Measurements from ENCODE around the gene UBA3.

Gene UBA3

DNA sequence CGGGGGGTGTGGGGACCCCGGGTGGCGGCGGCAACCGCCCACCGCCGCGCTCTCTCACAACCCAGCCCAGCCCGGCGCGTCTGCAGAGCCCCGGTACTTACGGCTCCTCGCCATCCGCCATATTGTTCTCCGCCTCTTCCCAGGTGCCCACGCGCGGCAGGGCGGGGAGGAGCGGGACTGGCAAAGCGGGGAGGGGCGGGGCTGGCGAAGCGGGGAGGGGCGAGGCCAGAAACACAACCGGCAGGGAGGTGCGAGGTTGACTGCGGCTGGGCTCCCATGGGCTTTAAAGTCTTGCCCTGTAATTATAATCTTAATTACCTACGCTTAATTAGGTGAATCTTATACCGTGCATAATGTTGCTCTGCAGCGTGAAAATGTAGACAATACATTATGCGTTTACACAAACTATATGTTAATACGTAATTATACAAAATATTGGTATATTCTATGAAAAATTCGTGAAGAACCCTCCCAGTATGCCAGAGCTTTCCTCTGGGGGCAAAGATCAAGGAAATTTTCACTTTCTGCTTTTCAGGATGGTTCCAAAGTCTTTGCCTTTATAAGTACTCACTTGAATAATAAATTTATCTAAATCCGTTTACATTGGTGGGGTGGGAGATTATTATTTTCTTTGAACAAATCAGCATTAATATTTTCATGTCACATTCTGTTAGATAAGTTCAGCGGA, at the start of gene UBA3:
UBA3 (minus strand) TSS at position 133 of the 688 bp plus-strand sequence; CDS start at position 121, 12 bp downstream.
- DNase-seq (ENCODE audit: low read depth): peak; percentile 85

GRCh38 chr3:69129531-69129930, 49.4 kb upstream of the UBA3 start:
- DNase-seq (ENCODE audit: low read depth): no peak

GRCh38 chr3:69128509-69128908, 48.3 kb upstream of the UBA3 start:
- DNase-seq (ENCODE audit: low read depth): no peak

- no peak for DNase-seq (ENCODE audit: low read depth)
These were observed 46.8 kb upstream of the UBA3 start for GRCh38 chr3:69126999-69127398.

GRCh38 chr3:69126216-69126615, 46.1 kb upstream of the UBA3 start:
- no peak for DNase-seq (ENCODE audit: low read depth)

GRCh38 chr3:69122403-69122802, 42.2 kb upstream of the UBA3 start, which contains the start of gene LMOD3:
LMOD3 (minus strand) TSS chr3:69122595; CDS start chr3:69122386, 209 bp downstream.
- DNase-seq (ENCODE audit: low read depth): no peak

- DNase-seq (ENCODE audit: low read depth): no peak
These were observed 41.8 kb upstream of the UBA3 start for GRCh38 chr3:69121950-69122349.

DNA sequence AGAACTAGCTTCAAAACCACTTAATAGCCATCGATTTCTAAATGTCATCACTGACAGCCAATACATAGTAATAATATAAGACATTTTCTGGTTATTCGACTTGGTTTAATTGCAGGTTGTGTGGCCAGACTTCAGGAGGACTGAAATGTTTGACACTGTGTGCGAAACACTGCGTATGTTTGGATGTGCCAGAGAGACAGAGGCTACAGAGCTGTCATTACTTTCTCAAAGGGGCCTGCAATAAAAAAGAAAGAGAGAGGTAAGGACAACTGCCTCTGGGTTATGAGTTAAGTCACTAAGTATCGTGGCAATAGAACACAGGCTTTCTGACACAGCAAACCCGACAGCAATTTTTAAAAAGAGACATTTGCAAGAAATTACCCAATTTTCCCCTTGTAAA, 41.3 kb upstream of the UBA3 start:
- no peak for DNase-seq (ENCODE audit: low read depth)

- peak; percentile 79 for DNase-seq (ENCODE audit: low read depth)
These were observed 40.8 kb upstream of the UBA3 start for GRCh38 chr3:69120879-69121464.

GRCh38 chr3:69119681-69120080, 39.5 kb upstream of the UBA3 start:
- DNase-seq (ENCODE audit: low read depth): no peak

- DNase-seq (ENCODE audit: low read depth): no peak
These were observed 39.0 kb upstream of the UBA3 start for GRCh38 chr3:69119138-69119537.

DNA sequence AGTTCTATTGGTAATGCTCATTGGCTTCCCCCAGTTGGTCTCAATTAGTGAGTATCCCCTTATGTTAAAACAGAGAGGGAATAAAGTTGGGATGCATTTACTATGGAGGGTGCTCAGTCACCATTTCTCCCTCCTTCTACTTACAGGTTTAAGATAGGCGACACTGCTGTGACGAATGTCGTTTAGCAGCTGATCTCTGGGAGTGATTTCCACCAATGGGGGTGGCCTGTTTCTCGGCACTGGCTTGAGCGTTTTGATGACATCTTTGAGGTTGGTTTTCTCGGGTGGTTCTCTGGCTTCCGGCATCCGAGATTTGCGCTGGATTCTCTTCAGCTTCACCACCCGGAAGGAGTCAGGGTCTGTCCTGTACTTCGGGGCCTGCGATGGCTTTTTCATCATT, 38.4 kb upstream of the UBA3 start:
- DNase-seq (ENCODE audit: low read depth): no peak

DNA sequence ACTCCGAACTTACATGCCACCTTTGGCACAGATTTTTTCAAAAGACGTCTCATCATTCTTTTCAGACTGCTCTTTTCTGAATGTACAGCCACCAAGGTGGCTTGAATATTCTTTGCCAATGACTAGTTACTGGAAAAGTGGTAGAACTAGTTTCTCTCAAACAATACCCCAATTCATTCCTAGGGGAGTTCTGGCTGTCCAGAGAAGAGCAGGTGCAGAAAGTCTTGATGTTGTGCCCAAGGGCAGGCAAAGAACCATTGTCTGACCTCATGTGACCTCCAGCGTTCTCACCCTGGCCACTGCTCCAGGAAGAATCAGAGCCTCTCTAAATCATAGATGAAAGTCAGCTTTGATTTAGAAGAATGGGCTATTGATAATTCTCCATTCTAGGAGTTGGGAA, 36.7 kb upstream of the UBA3 start:
- DNase-seq (ENCODE audit: low read depth): no peak

- no peak for DNase-seq (ENCODE audit: low read depth)
These were observed 36.0 kb upstream of the UBA3 start for GRCh38 chr3:69116162-69116561.

- DNase-seq (ENCODE audit: low read depth): no peak
These were observed 35.6 kb upstream of the UBA3 start for GRCh38 chr3:69115731-69116130.

DNA sequence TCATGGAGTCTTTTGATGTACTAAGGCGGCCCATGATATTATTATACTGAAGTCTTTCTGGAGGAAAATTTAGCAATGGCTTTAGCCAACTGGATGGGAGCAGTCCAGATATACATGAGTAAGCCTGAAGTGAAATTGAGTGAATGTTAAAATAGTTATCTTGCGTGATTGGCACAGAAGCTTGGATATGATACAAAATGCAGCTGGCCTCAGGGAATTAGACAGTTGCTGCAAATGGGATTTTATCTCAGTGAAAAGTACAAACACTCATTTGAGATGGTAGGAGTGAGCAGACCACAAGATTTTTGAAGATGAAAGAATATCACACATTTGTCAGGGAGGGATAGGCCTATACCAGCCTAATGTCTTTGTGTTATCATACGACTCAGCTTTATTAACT, 33.4 kb upstream of the UBA3 start:
- DNase-seq (ENCODE audit: low read depth): no peak

- no peak for DNase-seq (ENCODE audit: low read depth)
These were observed 30.9 kb upstream of the UBA3 start for GRCh38 chr3:69110941-69111546.

DNA sequence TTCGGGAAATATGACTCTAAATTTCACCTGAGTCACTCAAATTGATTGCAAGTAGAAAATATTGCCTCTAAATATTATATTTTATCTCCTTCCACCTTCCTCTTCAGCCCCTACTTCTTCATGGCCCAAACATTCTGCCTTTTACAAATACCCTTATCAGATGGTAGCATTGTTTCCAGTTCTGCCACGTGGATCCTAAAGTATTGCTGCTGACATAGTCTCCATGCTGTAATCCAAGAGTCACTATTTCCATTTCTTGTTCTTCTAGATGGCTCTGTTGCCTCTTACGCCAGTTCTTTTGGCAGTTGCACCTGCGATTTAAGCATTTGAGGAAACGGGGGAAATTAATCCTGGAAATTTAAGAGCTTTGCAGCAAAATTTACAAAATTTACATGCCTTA, 28.6 kb upstream of the UBA3 start:
- DNase-seq (ENCODE audit: low read depth): no peak

DNA sequence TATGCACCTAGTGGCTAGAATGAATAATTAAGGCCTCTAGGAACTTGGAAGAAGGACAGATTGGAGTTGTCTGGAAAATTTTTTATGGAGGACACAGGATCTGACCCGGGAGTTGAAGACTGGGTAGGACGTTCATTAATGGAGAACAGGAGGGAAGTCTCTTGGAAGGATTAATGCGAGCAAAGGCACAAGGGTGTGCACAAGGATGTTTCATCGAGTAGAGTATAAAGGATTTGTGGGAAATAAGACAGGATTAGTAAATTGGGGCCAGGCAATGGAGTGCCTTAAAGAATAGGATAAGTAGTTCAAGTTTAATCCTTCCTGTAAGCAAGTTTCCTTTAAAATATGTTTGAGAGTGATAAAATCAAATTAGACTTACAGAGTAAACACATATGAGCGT, 27.7 kb upstream of the UBA3 start:
- DNase-seq (ENCODE audit: low read depth): no peak

DNA sequence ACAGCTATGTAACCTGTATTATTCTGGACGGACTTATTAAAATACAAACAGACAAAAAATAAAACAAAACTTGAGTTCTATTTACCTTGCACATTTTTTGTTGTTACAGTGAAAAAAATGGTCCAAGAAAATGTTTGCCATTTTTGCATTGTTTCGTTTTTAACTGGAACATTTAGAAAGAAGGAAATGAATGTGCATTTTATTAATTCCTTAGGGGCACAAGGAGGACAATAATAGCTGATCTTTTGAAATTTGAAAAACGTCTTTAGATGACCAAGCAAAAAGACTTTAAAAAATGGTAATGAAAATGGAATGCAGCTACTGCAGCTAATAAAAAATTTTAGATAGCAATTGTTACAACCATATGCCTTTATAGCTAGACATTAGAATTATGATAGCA, 25.2 kb upstream of the UBA3 start:
- no peak for DNase-seq (ENCODE audit: low read depth)

DNA sequence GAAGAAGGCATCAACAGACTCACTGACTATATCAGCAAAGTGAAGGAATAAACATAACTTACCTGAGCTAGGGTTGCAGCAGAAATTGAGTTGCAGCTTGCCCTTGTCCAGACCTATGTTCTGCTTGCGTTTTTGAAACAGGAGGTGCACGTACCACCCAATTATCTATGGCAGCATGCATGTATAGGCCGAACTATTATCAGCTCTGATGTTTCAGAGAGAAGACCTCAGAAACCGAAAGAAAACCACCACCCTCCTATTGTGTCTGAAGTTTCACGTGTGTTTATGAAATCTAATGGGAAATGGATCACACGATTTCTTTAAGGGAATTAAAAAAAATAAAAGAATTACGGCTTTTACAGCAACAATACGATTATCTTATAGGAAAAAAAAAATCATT, 24.4 kb upstream of the UBA3 start:
- no peak for DNase-seq (ENCODE audit: low read depth)

DNA sequence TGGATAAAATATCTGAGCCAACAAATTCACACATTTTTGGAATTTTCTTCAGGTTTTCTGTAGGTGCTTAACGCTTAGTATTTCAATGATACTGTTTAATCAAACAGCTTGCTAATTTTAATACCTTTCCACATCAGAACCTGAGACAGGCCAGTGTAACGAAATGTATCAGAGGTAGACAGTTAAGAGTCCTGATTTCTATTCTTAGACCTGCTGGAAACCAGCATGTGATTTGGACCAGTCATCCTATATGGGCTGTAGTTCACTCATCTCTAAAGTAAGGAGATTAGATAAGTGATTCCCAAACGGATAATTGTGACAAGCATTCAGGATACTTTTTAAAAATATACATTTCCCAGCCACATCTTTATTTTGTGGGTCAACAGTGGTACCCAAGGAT, 23.0 kb upstream of the UBA3 start:
- no peak for DNase-seq (ENCODE audit: low read depth)

DNA sequence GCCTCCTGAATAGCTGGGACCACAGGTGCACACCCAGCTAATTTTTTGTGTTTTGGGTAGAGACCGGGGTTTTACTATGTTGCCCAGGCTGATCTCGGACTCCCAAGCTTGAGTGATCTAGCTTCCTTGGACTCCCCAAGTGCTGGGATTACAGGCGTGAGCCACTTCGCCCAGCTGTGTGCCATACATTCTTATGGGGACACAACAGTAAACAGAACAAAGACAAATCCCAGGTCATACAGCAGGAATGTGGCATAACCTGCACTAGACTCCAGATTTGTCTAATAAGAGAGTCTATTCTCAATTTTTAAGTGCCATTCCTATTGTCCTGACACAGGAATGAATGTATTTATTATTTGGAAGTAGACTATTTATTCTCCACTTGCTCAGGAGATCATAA, 22.2 kb upstream of the UBA3 start:
- no peak for DNase-seq (ENCODE audit: low read depth)

DNA sequence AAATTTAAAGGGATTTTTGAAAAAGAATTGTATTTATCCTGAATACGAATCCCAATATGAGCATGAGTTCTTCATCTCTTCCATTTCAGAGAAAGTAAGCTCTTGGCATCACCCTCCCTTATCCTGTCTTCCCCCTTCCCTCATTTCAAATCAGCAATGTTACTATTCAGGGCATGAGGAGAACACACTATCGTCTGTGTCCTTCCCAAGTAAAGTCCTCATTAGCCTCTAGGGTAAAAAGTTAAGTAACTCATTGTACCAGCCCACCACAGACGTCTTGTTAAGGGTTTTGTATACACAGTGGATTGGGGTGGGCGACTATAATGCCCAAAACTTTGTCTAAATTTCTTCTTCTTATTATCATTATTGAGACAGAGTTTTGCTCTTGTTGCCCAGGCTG, 19.4 kb upstream of the UBA3 start:
- DNase-seq (ENCODE audit: low read depth): no peak
